H9 (cell line): ENCODE results near the gene KDR. TPM values are rescaled to one million over a fixed set of nuclear protein-coding genes. Genes with fewer than 3 reads are reported as not detected.

Source experiments
- DNase-seq: peaks from one replicate; pipeline ENCODE4 v3.0.0-alpha.2; 2017
- H2AFZ ChIP-seq: one replicate; pipeline ENCODE4 v1.6.1; 2013; ENCODE audit warnings: mild to moderate bottlenecking, low read length, control low read depth, moderate library complexity
- H2AK5ac ChIP-seq: 2 replicates; pipeline ENCODE4 v1.6.1; 2013; ENCODE audit warnings: low read length, control low read depth, mixed read lengths; ENCODE audit not compliant: insufficient read length
- H2BK120ac ChIP-seq: one replicate; pipeline ENCODE4 v1.6.1; 2013; ENCODE audit warnings: low read depth, mild to moderate bottlenecking, low read length, control low read depth, inconsistent platforms; ENCODE audit not compliant: poor library complexity, severe bottlenecking
- H2BK12ac ChIP-seq: 2 replicates; pipeline ENCODE4 v1.6.1; 2013; ENCODE audit warnings: low read length, control low read depth, mixed read lengths, low read depth; ENCODE audit not compliant: insufficient read length
- H2BK15ac ChIP-seq: 2 replicates; pipeline ENCODE4 v1.6.1; 2013; ENCODE audit warnings: low read depth, low read length, control low read depth
- H2BK20ac ChIP-seq: one replicate; pipeline ENCODE4 v1.6.1; 2013; ENCODE audit warnings: low read depth, mild to moderate bottlenecking, low read length, control low read depth, inconsistent platforms; ENCODE audit not compliant: poor library complexity, severe bottlenecking
- H2BK5ac ChIP-seq: 2 replicates; pipeline ENCODE4 v1.6.1; 2013; ENCODE audit warnings: low read length, control low read depth, mixed read lengths; ENCODE audit not compliant: insufficient read length
- H3K14ac ChIP-seq: 2 replicates; pipeline ENCODE4 v1.6.1; 2013; ENCODE audit warnings: low read length, control low read depth; ENCODE audit not compliant: insufficient read depth
- H3K18ac ChIP-seq: 2 replicates; pipeline ENCODE4 v1.6.1; 2013; ENCODE audit warnings: low read depth, mild to moderate bottlenecking, mixed read lengths, low read length, control low read depth; ENCODE audit not compliant: insufficient read length
- H3K23ac ChIP-seq: 2 replicates; pipeline ENCODE4 v1.6.1; 2013; ENCODE audit warnings: low read length, control low read depth, mixed read lengths, low read depth; ENCODE audit not compliant: insufficient read length
- H3K23me2 ChIP-seq: 2 replicates; pipeline ENCODE4 v1.6.1; 2013; ENCODE audit warnings: low read depth, mild to moderate bottlenecking, mixed read lengths, low read length, control low read depth; ENCODE audit not compliant: insufficient read length, poor library complexity, severe bottlenecking
- H3K27ac ChIP-seq: 2 replicates; pipeline ENCODE4 v1.5.1; 2013; ENCODE audit warnings: low read length, control low read depth, mixed read lengths, low read depth; ENCODE audit not compliant: insufficient read length
- H3K27me3 ChIP-seq: 2 replicates; pipeline ENCODE4 v1.6.1; 2013; ENCODE audit warnings: low read length, control low read depth, inconsistent platforms; ENCODE audit not compliant: insufficient read depth
- H3K4ac ChIP-seq: 2 replicates; pipeline ENCODE4 v1.6.1; 2013; ENCODE audit warnings: low read depth, mild to moderate bottlenecking, control low read depth, inconsistent platforms, low read length, moderate library complexity
- H3K4me1 ChIP-seq: 2 replicates; pipeline ENCODE4 v1.6.1; 2013; ENCODE audit warnings: low read length, control low read depth, inconsistent platforms; ENCODE audit not compliant: insufficient read depth
- H3K4me2 ChIP-seq: 2 replicates; pipeline ENCODE4 v1.6.1; 2013; ENCODE audit warnings: low read length, control low read depth, mixed read lengths; ENCODE audit not compliant: insufficient read length, insufficient read depth
- H3K56ac ChIP-seq: 2 replicates; pipeline ENCODE4 v1.6.1; 2013; ENCODE audit warnings: low read depth, mild to moderate bottlenecking, mixed read lengths, low read length, control low read depth; ENCODE audit not compliant: insufficient read length
- H3K79me1 ChIP-seq: 2 replicates; pipeline ENCODE4 v1.6.1; 2013; ENCODE audit warnings: low read depth, mild to moderate bottlenecking, moderate library complexity, low read length, control low read depth, inconsistent platforms; ENCODE audit not compliant: insufficient read depth, poor library complexity, severe bottlenecking
- H3K79me2 ChIP-seq: 2 replicates; pipeline ENCODE4 v1.6.1; 2013; ENCODE audit warnings: low read length, control low read depth, inconsistent platforms; ENCODE audit not compliant: insufficient read depth
- H3K9ac ChIP-seq: 2 replicates; pipeline ENCODE4 v1.6.1; 2013; ENCODE audit warnings: low read length, control low read depth, mixed read lengths; ENCODE audit not compliant: insufficient read length; ENCODE audit errors: extremely low read depth
- H3K9me3 ChIP-seq: one replicate; pipeline ENCODE4 v1.6.1; 2013; ENCODE audit warnings: low read depth, low read length, inconsistent platforms; ENCODE audit not compliant: control insufficient read depth
- H3T11ph ChIP-seq: one replicate; pipeline ENCODE4 v1.6.1; 2013; ENCODE audit warnings: mild to moderate bottlenecking, low read length, control low read depth, inconsistent platforms
- H4K20me1 ChIP-seq: one replicate; pipeline ENCODE4 v1.6.1; 2013; ENCODE audit not compliant: control insufficient read depth, insufficient read length, insufficient read depth
- H4K5ac ChIP-seq: 2 replicates; pipeline ENCODE4 v1.6.1; 2013; ENCODE audit warnings: low read depth, mild to moderate bottlenecking, mixed read lengths, low read length, control low read depth; ENCODE audit not compliant: insufficient read length
- H4K8ac ChIP-seq: replicated peaks from 2 replicates; pipeline ENCODE4 v1.6.1; 2013; ENCODE audit warnings: low read length, control low read depth, mixed read lengths, low read depth; ENCODE audit not compliant: insufficient read length
- H4K91ac ChIP-seq: 2 replicates; pipeline ENCODE4 v1.6.1; 2013; ENCODE audit warnings: low read depth, mild to moderate bottlenecking, moderate library complexity, mixed read lengths, low read length, control low read depth; ENCODE audit not compliant: insufficient read length
- H3K27ac Mint-ChIP-seq, 3 experiments: 2 replicates in 2 of 3; 3 replicates in 1 of 3; pipeline ENCODE4 v1.8.0; 2020 to 2021; ENCODE audit warnings: mixed read lengths in 3 of 3, mild to moderate bottlenecking in 1 of 3, moderate library complexity in 1 of 3
- H3K27me3 Mint-ChIP-seq: 2 replicates; pipeline ENCODE4 v1.8.0; 2021; ENCODE audit warnings: low read depth, mild to moderate bottlenecking, moderate library complexity, mixed read lengths
- H3K36me3 Mint-ChIP-seq, 3 experiments: 2 replicates in 2 of 3; 3 replicates in 1 of 3; pipeline ENCODE4 v1.8.0; 2020 to 2021; ENCODE audit warnings: low read depth in 3 of 3, mixed read lengths in 3 of 3; ENCODE audit not compliant: insufficient read depth in 1 of 3
- H3K4me1 Mint-ChIP-seq, 2 experiments: 2 replicates each; pipeline ENCODE4 v1.8.0; 2020; ENCODE audit warnings: mixed read lengths in 2 of 2
- H3K4me3 Mint-ChIP-seq, 2 experiments: 2 replicates in 1 of 2; 3 replicates in 1 of 2; pipeline ENCODE4 v1.8.0; 2020 to 2021; ENCODE audit warnings: mild to moderate bottlenecking in 2 of 2, mixed read lengths in 2 of 2, moderate library complexity in 1 of 2
- H3K9me3 Mint-ChIP-seq, 2 experiments: 2 replicates in 1 of 2; 3 replicates in 1 of 2; pipeline ENCODE4 v1.8.0; 2020; ENCODE audit warnings: mild to moderate bottlenecking in 2 of 2, mixed read lengths in 2 of 2, moderate library complexity in 1 of 2
- WGBS: extraction: QIAGEN DNeasy Blood & Tissue Kit; methylation state at CpG from one replicate; pipeline ENCODE4 v1.1.7; 2013; ENCODE audit warnings: missing lambda C conversion rate, low lambda C conversion rate, mixed read lengths; ENCODE audit not compliant: insufficient read length; ENCODE audit errors: extremely low coverage; 5-methylcytosine and 5-hydroxymethylcytosine counted together
- total RNA-seq: library from RNA; stranded (reverse); gene quantifications from 2 replicates; pipeline ENCODE4 v1.2.1, GENCODE V29; 2021
- TF ChIP-seq, protein P1 (sequence below): fragments of 200-600 bp; sonication (generic); conservative IDR thresholded peaks from 3 replicates; pipeline ENCODE4 v1.8.0; 2021; ENCODE audit warnings: antibody characterized with exemption, mild to moderate bottlenecking

Gene KDR
- total RNA-seq, 1 experiment from 2014 or later: 51.4 TPM

DNA sequence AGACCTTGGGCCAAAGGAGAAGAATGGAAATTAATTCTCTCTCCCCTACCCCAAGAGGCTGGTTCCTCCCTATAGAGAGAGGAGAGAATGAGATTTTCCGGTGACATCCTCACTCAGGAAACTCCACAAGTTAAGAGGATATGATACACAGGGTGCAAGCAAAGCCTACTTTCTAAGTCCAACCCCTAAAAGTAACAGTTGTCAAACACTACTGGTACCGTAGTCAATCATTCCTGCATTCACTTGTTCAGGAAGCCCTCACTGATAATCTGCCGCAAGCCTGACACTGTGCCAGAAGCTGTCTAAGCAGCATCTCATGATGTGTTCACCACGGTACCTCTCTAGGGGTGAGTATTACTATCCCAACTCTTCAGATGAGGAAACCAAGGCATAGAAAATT lies 41.7 kb downstream of the KDR start:
- no peak overlapping the region for H4K91ac ChIP-seq
- H3K79me2 ChIP-seq: no peaks in the 10 kb centered on the region
- H3K23me2 ChIP-seq: no peaks in the 10 kb centered on the region
- H3K56ac ChIP-seq: no peak overlapping the region
- H2BK5ac ChIP-seq: no peak overlapping the region
- H3K27ac ChIP-seq: no peak overlapping the region
- WGBS: no CpG with 5 or more reads among the region's 4 CpGs
- DNase-seq: no peak
- no peaks in the 10 kb centered on the region for H3K9me3 ChIP-seq
- peaks cover 20 to 96% (median 45%) of the 10 kb centered on the region in 3 experiments; a peak in 5 of 7 replicates for H3K36me3 Mint-ChIP-seq
- no peak overlapping the region for H2BK120ac ChIP-seq
- H3K27me3 Mint-ChIP-seq: no peaks in the 10 kb centered on the region
- H3K79me1 ChIP-seq: no peaks in the 10 kb centered on the region
- no peak overlapping the region for H2AFZ ChIP-seq
- no peak overlapping the region for H2BK12ac ChIP-seq
- no peak overlapping the region for H2AK5ac ChIP-seq
- peaks cover 31 to 43% of the 10 kb centered on the region in 2 experiments for H3K4me1 Mint-ChIP-seq
- H3K18ac ChIP-seq: no peak overlapping the region
- H2BK20ac ChIP-seq: no peak overlapping the region
- no peak overlapping the region for H3K9ac ChIP-seq
- H3K14ac ChIP-seq: no peak overlapping the region
- H4K8ac ChIP-seq: no peak overlapping the region
- no peak overlapping the region for H3K27ac Mint-ChIP-seq
- no peak overlapping the region for H2BK15ac ChIP-seq
- TF ChIP-seq, protein P1, sequence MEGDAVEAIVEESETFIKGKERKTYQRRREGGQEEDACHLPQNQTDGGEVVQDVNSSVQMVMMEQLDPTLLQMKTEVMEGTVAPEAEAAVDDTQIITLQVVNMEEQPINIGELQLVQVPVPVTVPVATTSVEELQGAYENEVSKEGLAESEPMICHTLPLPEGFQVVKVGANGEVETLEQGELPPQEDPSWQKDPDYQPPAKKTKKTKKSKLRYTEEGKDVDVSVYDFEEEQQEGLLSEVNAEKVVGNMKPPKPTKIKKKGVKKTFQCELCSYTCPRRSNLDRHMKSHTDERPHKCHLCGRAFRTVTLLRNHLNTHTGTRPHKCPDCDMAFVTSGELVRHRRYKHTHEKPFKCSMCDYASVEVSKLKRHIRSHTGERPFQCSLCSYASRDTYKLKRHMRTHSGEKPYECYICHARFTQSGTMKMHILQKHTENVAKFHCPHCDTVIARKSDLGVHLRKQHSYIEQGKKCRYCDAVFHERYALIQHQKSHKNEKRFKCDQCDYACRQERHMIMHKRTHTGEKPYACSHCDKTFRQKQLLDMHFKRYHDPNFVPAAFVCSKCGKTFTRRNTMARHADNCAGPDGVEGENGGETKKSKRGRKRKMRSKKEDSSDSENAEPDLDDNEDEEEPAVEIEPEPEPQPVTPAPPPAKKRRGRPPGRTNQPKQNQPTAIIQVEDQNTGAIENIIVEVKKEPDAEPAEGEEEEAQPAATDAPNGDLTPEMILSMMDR: no peak
- no peak overlapping the region for H3K4me2 ChIP-seq
- H4K20me1 ChIP-seq: no peaks in the 10 kb centered on the region
- H3K4me3 Mint-ChIP-seq: no peak overlapping the region
- no peaks in the 10 kb centered on the region for H3K9me3 Mint-ChIP-seq
- no peak overlapping the region for H3K23ac ChIP-seq
- no peaks in the 10 kb centered on the region for H3K27me3 ChIP-seq
- H3K4me1 ChIP-seq: no peaks in the 10 kb centered on the region
- H3K4ac ChIP-seq: no peak overlapping the region
- no peak overlapping the region for H3T11ph ChIP-seq
- no peak overlapping the region for H4K5ac ChIP-seq
